Ovary (tissue), 9 donors: ENCODE measurements around the gene BMX. TPM values are rescaled to one million over a fixed set of nuclear protein-coding genes. Genes with fewer than 3 reads are reported as not detected.

ENCODE experiments used
- DNase-seq, 5 donors: peaks; one replicate each; pipeline ENCODE4 v3.0.0-alpha.2; 2019 to 2020
- H3K27ac ChIP-seq, 2 donors: fragments of 200-600 bp; one replicate each; pipeline versions ENCODE4 v1.5.1 to v1.8.0; 2019 to 2022
- H3K27me3 ChIP-seq: fragments of 200-600 bp; one replicate; pipeline ENCODE4 v1.8.0; 2022
- H3K36me3 ChIP-seq: fragments of 200-600 bp; sonication (generic); one replicate; pipeline ENCODE4 v1.5.1; 2019
- H3K4me1 ChIP-seq: one replicate; pipeline ENCODE4 v1.8.1; 2013; ENCODE audit warnings: mild to moderate bottlenecking, moderate library complexity; ENCODE audit not compliant: insufficient read depth
- H3K4me3 ChIP-seq: fragments of 200-600 bp; sonication (generic); one replicate; pipeline ENCODE4 v1.5.1; 2017
- H3K9me3 ChIP-seq, 2 donors: fragments of 200-600 bp in 1 of 2; sonication (generic) in 1 of 2; one replicate each; pipeline versions ENCODE4 v1.5.1 to v1.8.1; 2013 to 2019; ENCODE audit warnings: mild to moderate bottlenecking in 1 of 2, moderate library complexity in 1 of 2
- EP300 ChIP-seq: sonication (generic); formaldehyde crosslinking; IDR thresholded peaks from one replicate; pipeline ENCODE4 v1.6.1; 2017; ENCODE audit warnings: antibody characterized with exemption
- POLR2A ChIP-seq: fragments of 450-650 bp; IDR thresholded peaks from one replicate; pipeline ENCODE4 v1.6.1; 2017; ENCODE audit warnings: antibody characterized with exemption, mild to moderate bottlenecking, moderate library complexity
- WGBS, 3 donors: extraction: QIAGEN DNeasy Blood & Tissue Kit in 1 of 3; methylation state at CpG; one replicate each; pipeline versions ENCODE4 v1.1.5 to v1.1.7; 2013 to 2017; 5-methylcytosine and 5-hydroxymethylcytosine counted together
- intact Hi-C, 4 donors: fragments of 100-400 bp; cut with DNase I; formaldehyde crosslinking; loops; one replicate each; pipeline versions ENCODE4 v1.11.0 to v1.15.1; 2022 to 2023
- polyA plus RNA-seq, 2 donors: library from polyadenylated mRNA; stranded (reverse); fragments of 200-250 nt in 1 of 2; fragments of 350-450 nt in 1 of 2; fragmentation: Illumina TruSeq in 1 of 2; extraction: RNeasy Lipid Tissue Mini Kit (QIAGEN cat#74804) in 1 of 2; gene quantifications; one replicate each; pipeline ENCODE4 v1.2.3, GENCODE V29; 2013 to 2014
- total RNA-seq, 7 donors: library from RNA; depleted of rRNA in 2 of 7; stranded (reverse); fragments of >200 nt in 2 of 7; fragmentation: NEBNext Ultra II Directional in 3 of 7; extraction: Animal tissue kit (Norgen Biotek cat#: 25700) in 3 of 7; gene quantifications; one replicate each; pipeline versions ENCODE4 v1.1.0 to v1.2.4, GENCODE V29; 2016 to 2023
- TF ChIP-seq, protein P1 (sequence below), 3 donors: fragments of 450-650 bp in 2 of 3; fragments of 200-600 bp in 1 of 3; IDR thresholded peaks; one replicate each; pipeline versions ENCODE4 v1.5.1 to v1.8.0; 2016 to 2022; ENCODE audit warnings: antibody characterized with exemption in 3 of 3, mild to moderate bottlenecking in 1 of 3
- donor health status: DM: no; HTN: no; CAD: no; lungs with moderate emphysema.
- donor health status: DM: no; HTN: no; CAD: no.
- donor health status: Bipolar disorder and iron deficiency.
- donor health status: DM: yes; HTN: yes; CAD: no.
- donor health status: DM: no; HTN: no; CAD: no.
- donor health status: DM: yes; HTN: yes; CAD: no.

BMX gene
- total and polyA plus RNA-seq, 9 donors, result 0.50 to 3.9 (median 1.3) TPM

DNA sequence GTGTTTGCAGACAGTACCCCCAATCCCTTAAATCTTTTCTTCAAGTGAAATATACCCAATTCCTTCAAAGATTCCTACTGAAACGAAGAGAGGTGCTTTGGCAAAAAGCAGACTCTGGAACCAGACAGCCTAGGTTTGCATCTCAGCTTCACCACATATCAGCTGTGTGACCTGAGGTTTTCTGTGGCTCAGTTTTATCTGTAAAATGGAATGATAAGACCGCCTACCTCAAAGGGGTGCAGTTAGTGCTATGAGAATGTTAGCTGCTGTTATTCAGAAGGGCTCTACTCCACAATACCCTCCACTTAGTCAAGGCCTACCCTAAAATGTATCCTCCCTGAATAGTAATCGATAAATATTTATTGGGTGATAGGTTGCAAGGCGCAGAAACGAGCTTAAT is 8.1 kb upstream of the BMX start:
- peaks cover 1% of the 10 kb centered on the region for H3K4me1 ChIP-seq
- H3K36me3 ChIP-seq, result no peaks in the 10 kb centered on the region
- TF ChIP-seq, protein P1, sequence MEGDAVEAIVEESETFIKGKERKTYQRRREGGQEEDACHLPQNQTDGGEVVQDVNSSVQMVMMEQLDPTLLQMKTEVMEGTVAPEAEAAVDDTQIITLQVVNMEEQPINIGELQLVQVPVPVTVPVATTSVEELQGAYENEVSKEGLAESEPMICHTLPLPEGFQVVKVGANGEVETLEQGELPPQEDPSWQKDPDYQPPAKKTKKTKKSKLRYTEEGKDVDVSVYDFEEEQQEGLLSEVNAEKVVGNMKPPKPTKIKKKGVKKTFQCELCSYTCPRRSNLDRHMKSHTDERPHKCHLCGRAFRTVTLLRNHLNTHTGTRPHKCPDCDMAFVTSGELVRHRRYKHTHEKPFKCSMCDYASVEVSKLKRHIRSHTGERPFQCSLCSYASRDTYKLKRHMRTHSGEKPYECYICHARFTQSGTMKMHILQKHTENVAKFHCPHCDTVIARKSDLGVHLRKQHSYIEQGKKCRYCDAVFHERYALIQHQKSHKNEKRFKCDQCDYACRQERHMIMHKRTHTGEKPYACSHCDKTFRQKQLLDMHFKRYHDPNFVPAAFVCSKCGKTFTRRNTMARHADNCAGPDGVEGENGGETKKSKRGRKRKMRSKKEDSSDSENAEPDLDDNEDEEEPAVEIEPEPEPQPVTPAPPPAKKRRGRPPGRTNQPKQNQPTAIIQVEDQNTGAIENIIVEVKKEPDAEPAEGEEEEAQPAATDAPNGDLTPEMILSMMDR (IDR thresholded peaks at IDR 0.05), result no peak
- TF ChIP-seq EP300 (no peak), POLR2A (no peak)
- intact Hi-C loops, result no loop called here
- no peaks in the 10 kb centered on the region for H3K9me3 ChIP-seq
- H3K27ac ChIP-seq, result peak overlapping the region in 1 of 2 donors; percentile 1
- DNase-seq, result no peak
- H3K4me3 ChIP-seq, result peak overlapping the region; percentile 48
- WGBS, 3 donors, result 62 to 76% (median 75%) methylated on average over 5 of the region's 5 CpGs
- H3K27me3 ChIP-seq, result no peaks in the 10 kb centered on the region

DNA sequence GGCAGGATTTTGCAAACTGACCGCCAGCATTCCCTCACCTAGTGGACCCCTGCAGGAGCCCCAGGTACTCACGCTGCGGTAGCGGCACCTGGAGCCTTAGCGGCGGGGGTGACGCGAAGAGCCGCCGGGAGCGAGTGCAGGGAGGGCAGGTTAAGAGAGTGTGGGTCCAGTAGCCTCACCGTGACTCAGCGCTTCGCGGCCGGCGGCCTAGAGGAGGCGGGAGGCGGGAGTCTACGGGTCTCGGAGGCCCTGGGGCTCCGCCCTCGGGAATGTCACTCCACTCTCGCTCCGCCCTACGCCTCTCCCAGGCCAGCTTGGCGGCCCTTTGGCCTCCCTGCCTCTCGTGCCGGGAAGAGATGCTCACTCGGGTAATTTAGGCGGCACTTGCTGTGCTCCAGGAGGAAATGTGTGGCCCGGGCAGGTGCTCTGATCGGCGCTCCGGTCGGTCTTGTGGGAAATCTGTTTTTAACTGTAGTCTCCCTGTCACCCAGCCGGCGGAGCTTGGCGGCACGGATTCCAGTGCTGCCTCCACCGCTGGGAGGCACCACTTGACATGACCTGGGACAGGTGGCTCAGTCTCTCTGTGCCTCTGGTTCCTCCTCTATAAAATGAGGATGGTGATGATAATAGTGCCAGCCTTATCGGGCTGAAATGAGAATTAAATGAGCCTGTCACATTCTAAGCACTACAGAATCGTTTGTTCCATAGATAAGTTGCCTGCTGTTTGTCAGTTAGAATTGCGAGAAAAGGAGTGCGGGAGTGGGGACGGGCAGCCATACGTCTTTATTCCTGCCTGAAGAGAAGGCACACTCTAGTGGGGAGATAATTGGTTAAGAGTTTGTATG is 7.3 kb upstream of the BMX start, which contains the start of gene PIR:
Gene PIR (minus strand): TSS at position 216 of the 845 bp plus-strand sequence. CDS start 2,076 bp downstream, outside the sequence.
- H3K27ac ChIP-seq, result peak within 1 kb of the TSS in 1 of 2 donors; percentile 1
- 7 to 14% (median 11%) methylated on average over 45 to 47 of the region's 47 CpGs for WGBS, 3 donors
- no peaks in the 10 kb centered on the region for H3K9me3 ChIP-seq
- peak; percentile 80 to 87 (median 83) for DNase-seq
- no peaks in the 10 kb centered on the region for H3K36me3 ChIP-seq
- no peaks in the 10 kb centered on the region for H3K27me3 ChIP-seq
- intact Hi-C loops, result no loop called here
- peaks cover 1% of the 10 kb centered on the region for H3K4me1 ChIP-seq
- TF ChIP-seq POLR2A (peak; percentile 42), EP300 (no peak)
- TF ChIP-seq, protein P1 (IDR thresholded peaks at IDR 0.05), result peak in 1 of 3 donors; percentile 31
- peak within 1 kb of the TSS; percentile 48 for H3K4me3 ChIP-seq

DNA sequence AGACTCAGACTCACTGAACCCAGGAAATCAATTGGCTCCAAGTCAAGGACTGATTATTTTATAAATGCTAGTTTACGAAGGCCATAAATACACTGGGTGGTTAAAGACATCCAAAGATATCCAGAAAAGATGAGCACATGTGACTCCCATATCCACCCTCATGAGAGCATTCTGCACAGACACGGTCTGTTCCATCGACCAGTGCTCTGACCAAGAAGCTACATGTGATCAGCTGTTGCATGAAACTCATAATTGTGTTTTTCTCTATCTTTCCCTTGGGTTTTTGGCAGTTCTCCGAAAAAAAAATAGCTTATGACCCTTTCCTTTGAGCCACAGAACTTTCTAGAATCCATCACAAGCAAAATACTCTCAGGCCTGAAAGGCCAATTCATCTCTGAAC is 4.8 kb upstream of the BMX start:
- TF ChIP-seq POLR2A, result no peak
- TF ChIP-seq EP300, result no peak
- TF ChIP-seq, protein P1 (IDR thresholded peaks at IDR 0.05), result no peak
- intact Hi-C loops, result no loop called here
- Histone ChIP-seq H3K36me3 (no peaks in the 10 kb centered on the region), H3K9me3 (no peaks in the 10 kb centered on the region), H3K4me1 (peaks cover 1% of the 10 kb centered on the region), H3K27ac (no peak overlapping the region), H3K4me3 (no peak overlapping the region), H3K27me3 (no peaks in the 10 kb centered on the region)
- 70 to 74% (median 71%) methylated on average over 4 of the region's 4 CpGs for WGBS, 3 donors
- DNase-seq, result no peak

DNA sequence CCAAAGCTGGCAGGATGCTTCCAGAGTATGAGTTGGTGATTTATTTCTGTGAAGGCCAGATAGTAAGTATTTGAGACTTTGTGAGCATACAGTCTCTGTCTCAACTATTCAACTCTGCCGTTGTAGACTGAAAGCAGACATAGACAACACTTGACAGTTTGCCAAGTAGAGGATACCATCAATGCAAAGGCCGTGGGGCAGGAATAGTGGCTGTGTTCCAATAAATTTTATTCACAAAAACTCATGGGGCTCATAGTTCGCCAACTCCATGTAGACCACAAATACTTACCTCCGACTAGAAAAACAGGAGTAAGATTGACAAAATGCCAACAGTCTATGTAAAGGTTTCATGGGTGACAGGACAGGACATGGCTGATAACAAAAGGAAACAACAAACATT is 3.8 kb upstream of the BMX start:
- no peaks in the 10 kb centered on the region for H3K27me3 ChIP-seq
- no peak for TF ChIP-seq POLR2A
- no peaks in the 10 kb centered on the region for H3K9me3 ChIP-seq
- H3K27ac ChIP-seq, result no peak overlapping the region
- no peaks in the 10 kb centered on the region for H3K36me3 ChIP-seq
- DNase-seq, result no peak
- 49 to 60% (median 54%) methylated on average over 4 of the region's 4 CpGs for WGBS, 3 donors
- H3K4me3 ChIP-seq, result no peak overlapping the region
- intact Hi-C loops, result no loop called here
- peaks cover 1% of the 10 kb centered on the region for H3K4me1 ChIP-seq

DNA sequence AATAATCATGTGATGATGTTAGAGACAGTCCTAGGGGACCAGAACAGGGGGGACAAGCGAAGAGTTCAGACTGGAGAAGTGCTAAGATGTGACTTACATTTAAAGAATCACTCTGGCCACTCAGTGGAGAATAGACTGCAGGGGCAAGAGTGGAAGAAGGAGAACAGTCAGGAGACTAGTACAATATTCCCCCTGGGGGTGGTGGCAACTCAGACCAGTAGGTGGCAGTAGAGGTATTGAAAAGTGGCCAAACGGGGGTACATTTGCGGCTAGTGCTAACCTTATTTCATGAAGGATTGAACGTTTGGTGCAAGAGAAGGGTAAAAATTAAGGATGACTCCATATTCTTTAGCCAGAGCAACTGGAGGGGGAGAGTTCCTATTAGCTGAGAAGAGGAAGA is 2.7 kb upstream of the BMX start:
- no peaks in the 10 kb centered on the region for H3K36me3 ChIP-seq
- WGBS, 3 donors, result 9 to 15% (median 14%) methylated on average over 4 of the region's 4 CpGs
- H3K4me3 ChIP-seq, result no peak overlapping the region
- no peak overlapping the region for H3K27ac ChIP-seq
- no peak for TF ChIP-seq POLR2A
- TF ChIP-seq, protein P1 (IDR thresholded peaks at IDR 0.05), result no peak
- no peak for TF ChIP-seq EP300
- DNase-seq, result peak in 3 of 5 donors; percentile 16 to 40 (median 22)
- intact Hi-C loops, result no loop called here
- no peaks in the 10 kb centered on the region for H3K27me3 ChIP-seq
- no peaks in the 10 kb centered on the region for H3K9me3 ChIP-seq
- H3K4me1 ChIP-seq, result no peaks in the 10 kb centered on the region
